Neural cell (in vitro differentiated cells): Measurements from ENCODE around the gene PODNL1. TPM values are rescaled to one million over a fixed set of nuclear protein-coding genes. Genes with fewer than 3 reads are reported as not detected.

Experiments used
- H2AFZ ChIP-seq: fragments of 200-600, 300-800 bp; sonication (generic), shearing (Covaris generic); 2 replicates; pipeline ENCODE4 v1.6.0; 2014; ENCODE audit warnings: low read depth, mild to moderate bottlenecking, antibody characterized with exemption, low read length, moderate library complexity
- H3F3A ChIP-seq: fragments of 200-600 bp; shearing (Covaris generic); 2 replicates; pipeline ENCODE4 v1.6.1; 2016; ENCODE audit warnings: mild to moderate bottlenecking, moderate library complexity, mixed read lengths, antibody characterized with exemption, low read length; ENCODE audit not compliant: insufficient read depth, poor library complexity, severe bottlenecking
- H3K27ac ChIP-seq: fragments of 200-600, 300-800 bp; sonication (generic), shearing (Covaris generic); 2 replicates; pipeline ENCODE4 v1.5.1; 2014; ENCODE audit warnings: mild to moderate bottlenecking, low read length, moderate library complexity
- H3K27me3 ChIP-seq: fragments of 300-800, 200-600 bp; sonication (generic), shearing (Covaris generic); 2 replicates; pipeline ENCODE4 v1.6.0; 2014; ENCODE audit warnings: mild to moderate bottlenecking, low read depth, low read length, moderate library complexity; ENCODE audit not compliant: insufficient read depth
- H3K36me3 ChIP-seq: fragments of 300-800, 200-600 bp; sonication (generic), shearing (Covaris generic); 2 replicates; pipeline ENCODE4 v1.5.1; 2014; ENCODE audit warnings: mild to moderate bottlenecking, antibody characterized with exemption, low read length, moderate library complexity; ENCODE audit not compliant: insufficient read depth
- H3K4me2 ChIP-seq: fragments of 300-800, 200-600 bp; sonication (generic), shearing (Covaris generic); 2 replicates; pipeline ENCODE4 v1.6.0; 2014; ENCODE audit warnings: mild to moderate bottlenecking, low read length
- H3K4me3 ChIP-seq: fragments of 300-800, 200-600 bp; sonication (generic), shearing (Covaris generic); 2 replicates; pipeline ENCODE4 v1.5.1; 2014; ENCODE audit warnings: mild to moderate bottlenecking, low read length, moderate library complexity
- H3K79me2 ChIP-seq: fragments of 200-600 bp; shearing (Covaris generic); replicated peaks from 2 replicates; pipeline ENCODE4 v1.6.0; 2014; ENCODE audit warnings: mild to moderate bottlenecking, low read length, moderate library complexity; ENCODE audit not compliant: insufficient read depth
- H3K9ac ChIP-seq: fragments of 300-800, 200-600 bp; sonication (generic), shearing (Covaris generic); 2 replicates; pipeline ENCODE4 v1.6.1; 2016; ENCODE audit warnings: mild to moderate bottlenecking, low read length, mixed read lengths
- H3K9me2 ChIP-seq: fragments of 200-600 bp; shearing (Covaris generic); 2 replicates; pipeline ENCODE4 v1.6.1; 2016; ENCODE audit warnings: mild to moderate bottlenecking, low read length, mixed read lengths; ENCODE audit not compliant: insufficient read depth
- H3K9me3 ChIP-seq: fragments of 200-600, 300-800 bp; sonication (generic), shearing (Covaris generic); 2 replicates; pipeline ENCODE4 v1.6.1; 2016; ENCODE audit warnings: mild to moderate bottlenecking, mixed run types, low read length, moderate library complexity, mixed read lengths
- H4K20me1 ChIP-seq: fragments of 200-600 bp; shearing (Covaris generic); 2 replicates; pipeline ENCODE4 v1.6.1; 2016; ENCODE audit warnings: mild to moderate bottlenecking, mixed run types; ENCODE audit not compliant: insufficient read depth
- CTCF ChIP-seq: fragments of 450-650 bp; IDR thresholded peaks from 2 replicates; pipeline ENCODE4 v1.5.1; 2014; ENCODE audit warnings: antibody characterized with exemption, mild to moderate bottlenecking, moderate library complexity; ENCODE audit not compliant: poor library complexity, severe bottlenecking
- EP300 ChIP-seq: fragments of 450-650 bp; conservative IDR thresholded peaks from 2 replicates; pipeline ENCODE4 v1.6.1; 2014; ENCODE audit warnings: antibody characterized with exemption, mild to moderate bottlenecking, moderate library complexity; ENCODE audit not compliant: poor library complexity, severe bottlenecking
- EZH2 ChIP-seq: fragments of 200-600, 300-800 bp; shearing (Covaris generic), sonication (generic); IDR thresholded peaks from 2 replicates; pipeline ENCODE4 v1.6.1; 2014; ENCODE audit warnings: antibody characterized with exemption, low read length, borderline replicate concordance, mild to moderate bottlenecking; ENCODE audit not compliant: insufficient read depth, poor library complexity, severe bottlenecking
- MXI1 ChIP-seq: fragments of 450-650 bp; conservative IDR thresholded peaks from 2 replicates; pipeline ENCODE4 v1.6.1; 2014; ENCODE audit warnings: antibody characterized with exemption, mild to moderate bottlenecking; ENCODE audit not compliant: poor library complexity, severe bottlenecking
- POLR2AphosphoS5 ChIP-seq: IDR thresholded peaks from 2 replicates; pipeline ENCODE4 v1.6.1; 2012
- RAD21 ChIP-seq: fragments of 450-650 bp; conservative IDR thresholded peaks from 2 replicates; pipeline ENCODE4 v1.6.1; 2014; ENCODE audit warnings: antibody characterized with exemption, mild to moderate bottlenecking, moderate library complexity
- REST ChIP-seq: IDR thresholded peaks from 2 replicates; pipeline ENCODE4 v1.6.1; 2012; ENCODE audit warnings: borderline replicate concordance
- SMC3 ChIP-seq: fragments of 450-650 bp; conservative IDR thresholded peaks from 2 replicates; pipeline ENCODE4 v1.6.1; 2014; ENCODE audit warnings: antibody characterized with exemption, mild to moderate bottlenecking, moderate library complexity; ENCODE audit not compliant: poor library complexity
- TAF1 ChIP-seq: IDR thresholded peaks from 2 replicates; pipeline ENCODE4 v1.6.1; 2012; ENCODE audit warnings: low read depth
- polyA plus RNA-seq: library from polyadenylated mRNA; depleted of rRNA; stranded (reverse); fragments of >200 nt; gene quantifications from 2 replicates; pipeline ENCODE4 v1.2.3, GENCODE V29; 2014

The PODNL1 gene
- polyA plus RNA-seq, 1 donor from 2014 or later: not detected

GRCh38 chr19:13884726-13885591 lies 53.3 kb downstream of the PODNL1 start:
- Histone ChIP-seq H3K79me2 (no peaks in the 10 kb centered on the region), H3K9me3 (no peaks in the 10 kb centered on the region), H3K27ac (no peak overlapping the region), H3K9me2 (no peaks in the 10 kb centered on the region), H3K27me3 (no peaks in the 10 kb centered on the region), H3K9ac (no peak overlapping the region), H3K4me2 (no peak overlapping the region), H3K4me3 (no peak overlapping the region), H2AFZ (no peak overlapping the region), H4K20me1 (no peaks in the 10 kb centered on the region), H3K36me3 (no peaks in the 10 kb centered on the region), H3F3A (no peaks in the 10 kb centered on the region)
- TF ChIP-seq REST (no peak), EZH2 (no peak), MXI1 (no peak), SMC3 (no peak), RAD21 (no peak), EP300 (no peak), POLR2AphosphoS5 (no peak), TAF1 (no peak), CTCF (no peak)

- Histone ChIP-seq H4K20me1 (no peaks in the 10 kb centered on the region), H3K4me2 (no peak overlapping the region), H3K79me2 (no peaks in the 10 kb centered on the region), H2AFZ (no peak overlapping the region), H3K9me3 (no peaks in the 10 kb centered on the region), H3K4me3 (no peak overlapping the region), H3K27ac (no peak overlapping the region), H3K9me2 (no peaks in the 10 kb centered on the region), H3F3A (no peaks in the 10 kb centered on the region), H3K36me3 (no peaks in the 10 kb centered on the region), H3K27me3 (no peaks in the 10 kb centered on the region), H3K9ac (no peak overlapping the region)
- TF ChIP-seq EZH2 (no peak), EP300 (no peak), CTCF (peak; percentile 13), RAD21 (no peak), REST (no peak), TAF1 (no peak)
These were observed 54.6 kb downstream of the PODNL1 start for GRCh38 chr19:13883516-13884064.
